ENCODE data around the gene CNKSR3. TPM values are rescaled to one million over a fixed set of nuclear protein-coding genes. Genes with fewer than 3 reads are reported as not detected.

Gene CNKSR3
- total RNA-seq, 2 donors from 2014 or later, result 11.5 to 16.8 TPM

DNA sequence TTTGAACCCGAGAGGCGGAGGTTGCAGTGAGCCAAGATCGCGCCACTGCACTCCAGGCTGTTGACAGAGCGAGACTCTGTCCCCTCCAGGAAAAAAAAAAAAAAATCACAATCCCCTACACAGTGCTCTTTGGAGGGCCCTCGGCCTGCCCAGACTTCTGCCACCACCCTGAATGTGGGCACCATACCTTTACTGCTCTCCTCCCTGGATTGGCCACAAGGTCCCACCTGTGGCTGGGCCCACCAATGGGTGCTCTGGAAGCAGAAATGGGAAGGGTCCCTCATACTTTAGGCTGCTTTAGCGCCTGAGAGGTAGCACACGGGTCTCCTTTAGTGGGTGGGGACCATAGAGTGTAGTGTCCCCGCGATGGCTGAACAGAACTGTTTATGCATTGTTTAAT, 103.6 kb downstream of the CNKSR3 start:
- TF ChIP-seq, protein P1, sequence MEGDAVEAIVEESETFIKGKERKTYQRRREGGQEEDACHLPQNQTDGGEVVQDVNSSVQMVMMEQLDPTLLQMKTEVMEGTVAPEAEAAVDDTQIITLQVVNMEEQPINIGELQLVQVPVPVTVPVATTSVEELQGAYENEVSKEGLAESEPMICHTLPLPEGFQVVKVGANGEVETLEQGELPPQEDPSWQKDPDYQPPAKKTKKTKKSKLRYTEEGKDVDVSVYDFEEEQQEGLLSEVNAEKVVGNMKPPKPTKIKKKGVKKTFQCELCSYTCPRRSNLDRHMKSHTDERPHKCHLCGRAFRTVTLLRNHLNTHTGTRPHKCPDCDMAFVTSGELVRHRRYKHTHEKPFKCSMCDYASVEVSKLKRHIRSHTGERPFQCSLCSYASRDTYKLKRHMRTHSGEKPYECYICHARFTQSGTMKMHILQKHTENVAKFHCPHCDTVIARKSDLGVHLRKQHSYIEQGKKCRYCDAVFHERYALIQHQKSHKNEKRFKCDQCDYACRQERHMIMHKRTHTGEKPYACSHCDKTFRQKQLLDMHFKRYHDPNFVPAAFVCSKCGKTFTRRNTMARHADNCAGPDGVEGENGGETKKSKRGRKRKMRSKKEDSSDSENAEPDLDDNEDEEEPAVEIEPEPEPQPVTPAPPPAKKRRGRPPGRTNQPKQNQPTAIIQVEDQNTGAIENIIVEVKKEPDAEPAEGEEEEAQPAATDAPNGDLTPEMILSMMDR (IDR thresholded peaks at IDR 0.05), result no peak
- no peaks in the 10 kb centered on the region for H3K27me3 ChIP-seq
- peaks cover 0 to 38% of the 10 kb centered on the region in 2 donors for H3K4me1 ChIP-seq
- H3K9me3 ChIP-seq, result no peaks in the 10 kb centered on the region
- no peak overlapping the region for H3K4me3 ChIP-seq
- H3K36me3 ChIP-seq, result no peaks in the 10 kb centered on the region
- no peak overlapping the region for H3K27ac ChIP-seq
- DNase-seq (ENCODE audit: low spot score), result no peak

DNA sequence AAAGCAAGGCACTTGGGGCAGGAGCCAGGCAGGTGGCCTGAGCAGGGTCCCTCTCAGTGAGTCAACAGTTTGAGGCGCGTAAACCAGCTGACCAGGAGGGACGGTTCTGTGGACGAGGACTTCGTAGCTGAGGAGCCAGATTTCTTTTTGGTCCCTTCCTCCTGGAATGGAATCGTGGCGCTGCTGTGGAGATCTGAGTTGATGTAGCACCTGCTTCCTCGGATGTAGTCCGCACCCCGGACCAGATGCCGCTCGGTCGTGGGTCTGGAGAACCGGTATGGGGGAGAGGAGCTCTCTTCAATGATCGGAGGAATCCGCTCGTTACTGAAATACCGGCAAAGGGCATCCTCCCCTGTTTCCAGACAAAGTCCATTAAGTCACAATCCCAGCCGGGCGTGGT, 104.2 kb downstream of the CNKSR3 start:
- no peaks in the 10 kb centered on the region for H3K9me3 ChIP-seq
- H3K4me3 ChIP-seq, result no peak overlapping the region
- no peak for DNase-seq (ENCODE audit: low spot score)
- H3K4me1 ChIP-seq, result peaks cover 0 to 32% of the 10 kb centered on the region in 2 donors
- TF ChIP-seq, protein P1 (IDR thresholded peaks at IDR 0.05), result no peak
- H3K36me3 ChIP-seq, result peaks cover 1% of the 10 kb centered on the region
- no peaks in the 10 kb centered on the region for H3K27me3 ChIP-seq
- H3K27ac ChIP-seq, result no peak overlapping the region

DNA sequence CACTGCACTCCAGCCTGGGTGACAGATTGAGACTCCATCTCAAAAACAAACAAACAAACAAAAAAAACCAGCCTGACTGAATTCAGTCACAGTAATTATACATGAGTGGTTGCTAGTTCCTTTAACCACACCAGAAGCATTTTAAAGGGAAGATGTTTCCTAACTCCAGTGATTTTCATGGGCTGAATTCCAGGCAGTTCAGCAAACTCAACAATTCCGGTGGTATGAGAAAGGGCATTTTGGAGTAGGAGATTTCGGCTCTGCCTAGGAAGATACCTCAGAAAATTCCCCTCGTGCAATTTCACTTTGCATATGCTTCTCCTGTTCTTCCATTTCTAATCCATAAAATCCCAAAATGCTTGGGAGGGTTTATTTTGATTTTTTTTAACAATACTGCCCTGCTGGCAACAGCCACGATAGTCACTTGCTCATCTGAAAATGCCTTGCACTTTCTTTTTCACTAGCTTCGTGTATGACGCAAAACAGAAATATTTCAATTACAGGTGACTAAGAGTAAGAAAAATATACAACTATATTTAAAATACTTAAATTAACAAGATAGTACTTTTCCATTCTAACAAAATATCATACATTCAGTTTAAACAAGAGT, 105.6 kb downstream of the CNKSR3 start:
- Histone ChIP-seq H3K4me1 (peaks cover 0 to 19% of the 10 kb centered on the region in 2 donors), H3K4me3 (no peak overlapping the region), H3K9me3 (no peaks in the 10 kb centered on the region), H3K27ac (no peak overlapping the region), H3K27me3 (no peaks in the 10 kb centered on the region), H3K36me3 (peaks cover 6% of the 10 kb centered on the region)
- TF ChIP-seq, protein P1 (IDR thresholded peaks at IDR 0.05), result no peak
- no peak for DNase-seq (ENCODE audit: low spot score)

DNA sequence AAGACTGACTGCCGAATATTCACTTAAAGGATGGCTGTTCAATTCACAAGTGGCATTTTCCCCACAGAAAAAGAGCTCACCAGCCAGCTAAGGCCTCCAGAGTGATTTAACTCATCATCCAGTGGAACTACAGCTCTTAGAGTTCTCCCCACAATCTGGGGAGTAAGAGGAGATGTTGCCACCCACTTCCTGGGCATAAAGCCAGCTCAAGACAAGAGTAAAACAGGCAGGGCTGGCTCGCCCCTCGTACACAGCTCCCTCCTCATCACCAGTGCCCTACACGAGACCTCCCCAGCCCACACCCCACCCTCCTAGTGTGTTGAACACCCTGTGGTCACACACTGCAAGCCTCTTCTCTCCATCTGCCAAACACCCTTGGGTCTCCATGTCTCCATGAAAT, 106.7 kb downstream of the CNKSR3 start:
- Histone ChIP-seq H3K4me1 (peaks cover 0 to 13% of the 10 kb centered on the region in 2 donors), H3K36me3 (peaks cover 6% of the 10 kb centered on the region), H3K27me3 (no peaks in the 10 kb centered on the region), H3K27ac (peak overlapping the region; percentile 5 to 42), H3K9me3 (no peaks in the 10 kb centered on the region), H3K4me3 (no peak overlapping the region)
- no peak for DNase-seq (ENCODE audit: low spot score)
- TF ChIP-seq, protein P1 (IDR thresholded peaks at IDR 0.05), result no peak

DNA sequence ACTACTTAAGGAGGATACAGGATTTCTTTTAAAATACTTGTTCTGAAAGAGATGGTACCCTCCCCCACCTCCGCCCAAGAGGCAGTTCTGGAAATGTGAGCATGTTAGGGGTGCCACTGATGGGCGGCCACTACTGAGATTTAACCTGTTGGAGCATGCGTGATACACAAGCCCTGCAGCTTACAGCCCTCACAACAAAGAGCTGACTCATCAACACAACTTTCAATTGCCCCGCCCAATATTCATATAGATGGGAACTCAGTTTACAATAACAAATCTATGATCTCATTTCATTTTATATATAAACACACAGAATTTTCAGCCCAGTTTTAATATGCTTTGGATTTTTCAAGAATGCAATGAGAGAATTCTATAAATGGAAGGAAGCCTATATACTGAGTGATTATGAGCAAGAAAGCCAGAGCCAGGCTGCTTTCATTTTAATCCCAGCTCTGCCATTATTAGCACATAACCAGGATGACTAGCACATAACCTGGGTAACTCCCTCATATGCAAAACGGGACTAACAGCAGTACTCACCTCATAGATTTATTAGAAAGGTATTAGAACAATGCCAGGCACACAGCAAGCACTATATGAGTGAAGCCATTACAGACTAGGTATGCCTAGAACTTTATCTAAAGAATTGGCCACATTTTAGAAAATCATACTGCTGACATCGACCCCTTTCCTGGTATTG, 108.3 kb downstream of the CNKSR3 start:
- Histone ChIP-seq H3K4me3 (no peak overlapping the region), H3K27ac (no peak overlapping the region), H3K36me3 (peaks cover 6% of the 10 kb centered on the region), H3K9me3 (no peaks in the 10 kb centered on the region), H3K4me1 (peaks cover 0 to 9% of the 10 kb centered on the region in 2 donors), H3K27me3 (no peaks in the 10 kb centered on the region)
- TF ChIP-seq, protein P1 (IDR thresholded peaks at IDR 0.05), result no peak
- no peak for DNase-seq (ENCODE audit: low spot score)
